GM23248 (cell line): ENCODE results near the gene NPAS2. TPM values are rescaled to one million over a fixed set of nuclear protein-coding genes. Genes with fewer than 3 reads are reported as not detected.

Experiments
- DNase-seq: peaks from one replicate; pipeline ENCODE4 v3.0.0-alpha.2; 2015
- H2AFZ ChIP-seq: fragments of 200-600 bp; sonication (generic); 2 replicates; pipeline ENCODE4 v1.6.1; 2016; ENCODE audit warnings: antibody characterized with exemption
- H3F3A ChIP-seq: fragments of 200-600 bp; sonication (generic); 2 replicates; pipeline ENCODE4 v1.6.1; 2016; ENCODE audit warnings: mild to moderate bottlenecking, antibody characterized with exemption, mixed run types; ENCODE audit not compliant: insufficient read depth
- H3K27ac ChIP-seq: fragments of 200-600 bp; sonication (generic); 2 replicates; pipeline ENCODE4 v1.5.1; 2016; ENCODE audit warnings: mild to moderate bottlenecking
- H3K27me3 ChIP-seq: fragments of 200-600 bp; sonication (generic); replicated peaks from 2 replicates; pipeline ENCODE4 v1.6.1; 2016; ENCODE audit warnings: mild to moderate bottlenecking; ENCODE audit not compliant: insufficient read depth
- H3K36me3 ChIP-seq: fragments of 200-600 bp; sonication (generic); 2 replicates; pipeline ENCODE4 v1.6.1; 2016; ENCODE audit warnings: low read depth, mild to moderate bottlenecking
- H3K4me1 ChIP-seq: fragments of 200-600 bp; sonication (generic); 2 replicates; pipeline ENCODE4 v1.6.1; 2016; ENCODE audit warnings: mild to moderate bottlenecking; ENCODE audit not compliant: insufficient read depth
- H3K4me2 ChIP-seq: fragments of 200-600 bp; sonication (generic); one replicate; pipeline ENCODE4 v1.6.1; 2016; ENCODE audit warnings: mild to moderate bottlenecking; ENCODE audit not compliant: unreplicated experiment
- H3K4me3 ChIP-seq: fragments of 200-600 bp; sonication (generic); 2 replicates; pipeline ENCODE4 v1.5.1; 2016; ENCODE audit warnings: mild to moderate bottlenecking
- H3K79me2 ChIP-seq: fragments of 200-600 bp; sonication (generic); 2 replicates; pipeline ENCODE4 v1.6.1; 2016; ENCODE audit warnings: mild to moderate bottlenecking; ENCODE audit not compliant: insufficient read depth
- H3K9ac ChIP-seq: fragments of 200-600 bp; sonication (generic); 2 replicates; pipeline ENCODE4 v1.6.1; 2016; ENCODE audit warnings: mild to moderate bottlenecking
- H3K9me2 ChIP-seq: fragments of 200-600 bp; sonication (generic); 2 replicates; pipeline ENCODE4 v1.6.1; 2016; ENCODE audit warnings: mixed run types, mild to moderate bottlenecking, moderate library complexity; ENCODE audit not compliant: insufficient read depth
- H3K9me3 ChIP-seq: fragments of 200-600 bp; sonication (generic); one replicate; pipeline ENCODE4 v1.6.1; 2017; ENCODE audit warnings: low read depth
- H4K20me1 ChIP-seq: fragments of 200-600 bp; sonication (generic); 2 replicates; pipeline ENCODE4 v1.6.0; 2016; ENCODE audit not compliant: insufficient read depth
- EZH2 ChIP-seq: fragments of 200-600 bp; sonication (generic); IDR thresholded peaks from 2 replicates; pipeline ENCODE4 v1.6.1; 2018; ENCODE audit warnings: antibody characterized with exemption, mild to moderate bottlenecking; ENCODE audit not compliant: insufficient read depth, poor library complexity, severe bottlenecking
- EZH2phosphoT487 ChIP-seq: fragments of 200-600 bp; sonication (generic); IDR thresholded peaks from 2 replicates; pipeline ENCODE4 v1.6.1; 2018; ENCODE audit warnings: antibody characterized with exemption, moderate library complexity, mild to moderate bottlenecking, low read depth; ENCODE audit not compliant: insufficient read depth
- WGBS, 2 experiments: methylation state at CpG; one replicate each; pipeline ENCODE4 v1.1.6; 2015 to 2017; ENCODE audit warnings: low lambda C conversion rate in 2 of 2, low coverage in 1 of 2; ENCODE audit errors: missing lambda C conversion rate in 2 of 2; 5-methylcytosine and 5-hydroxymethylcytosine counted together
- in situ Hi-C: fragments of 300-500 bp; cut with MboI; formaldehyde crosslinking; loops from 2 replicates; pipeline ENCODE4 v1.15.0; 2020
- polyA plus RNA-seq: library from polyadenylated mRNA; unstranded; fragments of >200 nt; fragmentation: Nextera tagmentation; extraction: Ambion mirVana; gene quantifications from 2 replicates; pipeline ENCODE4 v1.2.1, GENCODE V29; 2016
- total RNA-seq: library from RNA; depleted of rRNA; stranded (reverse); fragments of >200 nt; shearing (Covaris generic); gene quantifications from 2 replicates; pipeline ENCODE4 v1.2.3, GENCODE V29; 2014

Gene NPAS2
- total and polyA plus RNA-seq, 2 experiments from 2014 or later, result 3.8 to 10.8 TPM

GRCh38 chr2:100862081-100862480 is 42.1 kb downstream of the NPAS2 start:
- Histone ChIP-seq H3K9me3 (no peaks in the 10 kb centered on the region), H3K9me2 (no peaks in the 10 kb centered on the region), H3K4me3 (no peak overlapping the region), H3K4me1 (peaks cover 26% of the 10 kb centered on the region), H4K20me1 (no peaks in the 10 kb centered on the region), H3K79me2 (peaks cover 35% of the 10 kb centered on the region; the same call in 1 of the 2 replicates), H3K27ac (no peak overlapping the region), H3F3A (peaks cover 28% of the 10 kb centered on the region), H3K36me3 (no peaks in the 10 kb centered on the region), H3K27me3 (no peaks in the 10 kb centered on the region), H3K9ac (no peak overlapping the region), H2AFZ (no peak overlapping the region), H3K4me2 (no peak overlapping the region)
- no peak for DNase-seq
- TF ChIP-seq EZH2phosphoT487 (no peak), EZH2 (no peak)
- in situ Hi-C loops, result no loop called here
- 53 to 57% methylated on average over 5 of the region's 5 CpGs for WGBS, 2 experiments

- TF ChIP-seq EZH2phosphoT487, result no peak
- no peak for TF ChIP-seq EZH2
- Histone ChIP-seq H3K79me2 (peaks cover 25% of the 10 kb centered on the region; the same call in 1 of the 2 replicates), H3F3A (peaks cover 14% of the 10 kb centered on the region; the same call in 1 of the 2 replicates), H2AFZ (peak overlapping the region; percentile 39; the same call in 1 of the 2 replicates), H3K4me3 (no peak overlapping the region), H3K9me3 (no peaks in the 10 kb centered on the region), H3K4me2 (peak overlapping the region; percentile 28), H3K27ac (peak overlapping the region; percentile 44; the same call in 1 of the 2 replicates), H3K4me1 (peaks cover 10% of the 10 kb centered on the region), H3K36me3 (no peaks in the 10 kb centered on the region), H3K9me2 (no peaks in the 10 kb centered on the region), H3K27me3 (no peaks in the 10 kb centered on the region), H3K9ac (peak overlapping the region; percentile 51), H4K20me1 (no peaks in the 10 kb centered on the region)
- peak; percentile 84 for DNase-seq
- in situ Hi-C loops, result no loop called here
- 53 to 58% methylated on average over 5 of the region's 5 CpGs for WGBS, 2 experiments
These were observed 46.0 kb downstream of the NPAS2 start for GRCh38 chr2:100865816-100866460.

DNA sequence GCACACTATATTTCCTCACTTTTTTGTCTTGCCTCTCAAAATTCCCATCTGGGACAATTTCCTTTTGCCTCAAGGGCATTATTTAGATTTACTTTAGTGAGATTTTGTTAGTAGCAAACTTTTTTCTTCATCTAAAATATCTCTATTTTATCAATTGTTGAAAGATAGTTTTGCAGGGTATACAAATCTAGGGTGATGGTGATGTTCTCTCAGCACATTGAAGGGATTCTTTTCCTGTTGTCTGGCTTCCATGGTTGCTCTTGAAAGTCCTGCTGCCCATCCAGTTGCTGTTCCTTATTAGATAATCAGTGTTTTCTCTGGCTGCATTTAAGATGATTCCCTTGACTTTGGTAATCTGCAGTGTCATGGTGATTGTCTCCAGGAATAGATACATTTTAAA is 48.1 kb downstream of the NPAS2 start:
- Histone ChIP-seq H3K9me3 (no peaks in the 10 kb centered on the region), H3K4me3 (no peak overlapping the region), H3K4me2 (no peak overlapping the region), H3K27me3 (no peaks in the 10 kb centered on the region), H3K9ac (no peak overlapping the region), H3K9me2 (no peaks in the 10 kb centered on the region), H3K36me3 (no peaks in the 10 kb centered on the region), H3K4me1 (peaks cover 10% of the 10 kb centered on the region), H3K27ac (no peak overlapping the region), H3F3A (peaks cover 14% of the 10 kb centered on the region; the same call in 1 of the 2 replicates), H4K20me1 (no peaks in the 10 kb centered on the region), H3K79me2 (0 out of 2 replicates have a peak, but pooled peaks cover 6% of the 10 kb centered on the region), H2AFZ (no peak overlapping the region)
- in situ Hi-C loops, result no loop called here
- TF ChIP-seq EZH2 (no peak), EZH2phosphoT487 (no peak)
- DNase-seq, result no peak

DNA sequence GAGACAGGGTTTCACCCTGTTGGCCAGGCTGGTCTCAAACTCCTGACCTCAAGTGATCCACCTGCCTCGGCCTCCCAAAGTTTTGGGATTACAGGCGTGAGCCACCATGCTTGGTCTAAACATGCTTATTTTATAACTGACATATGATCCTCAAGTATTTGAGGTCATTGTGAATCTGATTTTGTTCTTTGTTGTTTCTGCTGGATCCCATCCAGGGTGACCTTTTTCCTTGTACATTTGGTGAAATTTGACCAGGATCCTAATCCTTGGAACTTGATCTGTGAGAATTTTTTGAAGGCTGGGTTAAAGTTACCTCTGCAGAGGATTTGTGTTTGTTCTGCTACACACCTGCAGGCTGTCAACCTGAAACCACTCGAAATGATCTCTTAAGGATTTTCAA is 49.2 kb downstream of the NPAS2 start:
- no peaks in the 10 kb centered on the region for H4K20me1 ChIP-seq
- H2AFZ ChIP-seq, result no peak overlapping the region
- in situ Hi-C loops, result no loop called here
- no peaks in the 10 kb centered on the region for H3K9me3 ChIP-seq
- 97 to 99% methylated on average over 3 of the region's 3 CpGs for WGBS, 2 experiments
- peaks cover 14% of the 10 kb centered on the region; the same call in 1 of the 2 replicates for H3F3A ChIP-seq
- no peak overlapping the region for H3K27ac ChIP-seq
- TF ChIP-seq EZH2 (no peak), EZH2phosphoT487 (no peak)
- no peaks in the 10 kb centered on the region for H3K79me2 ChIP-seq
- H3K9ac ChIP-seq, result no peak overlapping the region
- peaks cover 10% of the 10 kb centered on the region for H3K4me1 ChIP-seq
- DNase-seq, result no peak
- no peaks in the 10 kb centered on the region for H3K36me3 ChIP-seq
- no peak overlapping the region for H3K4me3 ChIP-seq
- no peaks in the 10 kb centered on the region for H3K27me3 ChIP-seq
- H3K9me2 ChIP-seq, result no peaks in the 10 kb centered on the region
- no peak overlapping the region for H3K4me2 ChIP-seq
